CD14-positive monocyte (primary cell): ENCODE measurements around the gene C1orf74. TPM values are rescaled to one million over a fixed set of nuclear protein-coding genes. Genes with fewer than 3 reads are reported as not detected.

Experiments
- DNase-seq, 3 donors: peaks; one replicate each; pipeline ENCODE4 v3.0.0-alpha.2; 2011 to 2022
- H2AFZ ChIP-seq: 2 replicates; pipeline ENCODE4 v1.6.0; 2012; ENCODE audit warnings: mild to moderate bottlenecking, low read depth, low read length, inconsistent platforms; ENCODE audit not compliant: insufficient read depth, poor library complexity, severe bottlenecking
- H3K27ac ChIP-seq, 2 donors: 1 replicate in 1 of 2; 2 replicates in 1 of 2; pipeline ENCODE4 v1.5.1; 2012 to 2013; ENCODE audit warnings: low read length in 2 of 2, control low read depth in 1 of 2, inconsistent platforms in 1 of 2, low read depth in 1 of 2, mild to moderate bottlenecking in 1 of 2
- H3K27me3 ChIP-seq, 2 donors: one replicate each; pipeline versions ENCODE4 v1.6.0 to v1.6.1; 2011 to 2013; ENCODE audit warnings: low read length in 2 of 2; ENCODE audit not compliant: control insufficient read depth in 2 of 2, insufficient read depth in 2 of 2
- H3K36me3 ChIP-seq, 2 donors: replicated peaks in 1 of 2; 1 replicate in 1 of 2; 2 replicates in 1 of 2; pipeline versions ENCODE4 v1.5.1 to v1.6.1; 2012 to 2013; ENCODE audit warnings: low read length in 2 of 2, control low read depth in 1 of 2, inconsistent platforms in 1 of 2, mild to moderate bottlenecking in 1 of 2; ENCODE audit not compliant: insufficient read depth in 2 of 2, control insufficient read depth in 1 of 2
- H3K4me1 ChIP-seq, 2 donors: 1 replicate in 1 of 2; 2 replicates in 1 of 2; pipeline versions ENCODE4 v1.5.1 to v1.6.1; 2012 to 2013; ENCODE audit warnings: low read length in 2 of 2, control low read depth in 1 of 2, inconsistent platforms in 1 of 2, mild to moderate bottlenecking in 1 of 2, moderate library complexity in 1 of 2; ENCODE audit not compliant: insufficient read depth in 2 of 2, control insufficient read depth in 1 of 2
- H3K4me2 ChIP-seq: replicated peaks from 2 replicates; pipeline ENCODE3; 2012; ENCODE audit warnings: low read length, moderate library complexity, mild to moderate bottlenecking; ENCODE audit not compliant: poor library complexity, severe bottlenecking; ENCODE audit errors: extremely low read depth
- H3K4me3 ChIP-seq, 3 experiments: fragments of 200-600 bp in 1 of 3; sonication (generic) in 1 of 3; replicated peaks in 1 of 3; 1 replicate in 2 of 3; 2 replicates in 1 of 3; pipeline ENCODE4 v1.5.1; 2011 to 2013; ENCODE audit warnings: low read length in 3 of 3, mild to moderate bottlenecking in 3 of 3, control low read depth in 2 of 3, low read depth in 2 of 3, inconsistent platforms in 1 of 3, moderate library complexity in 1 of 3
- H3K79me2 ChIP-seq: 2 replicates; pipeline ENCODE4 v1.6.0; 2012; ENCODE audit warnings: mild to moderate bottlenecking, control low read depth, inconsistent platforms, low read length, moderate library complexity; ENCODE audit not compliant: insufficient read depth
- H3K9ac ChIP-seq: 2 replicates; pipeline ENCODE4 v1.6.0; 2017; ENCODE audit warnings: low read length, mild to moderate bottlenecking; ENCODE audit not compliant: insufficient read depth, poor library complexity, severe bottlenecking
- H3K9me3 ChIP-seq, 2 donors: replicated peaks in 1 of 2; 1 replicate in 1 of 2; 2 replicates in 1 of 2; pipeline versions ENCODE4 v1.5.1 to v1.6.1; 2012 to 2013; ENCODE audit warnings: low read length in 2 of 2, control low read depth in 1 of 2; ENCODE audit not compliant: control insufficient read depth in 1 of 2, insufficient read depth in 1 of 2
- H4K20me1 ChIP-seq: 2 replicates; pipeline ENCODE4 v1.6.0; 2012; ENCODE audit warnings: mild to moderate bottlenecking, low read length, control low read depth, moderate library complexity; ENCODE audit not compliant: insufficient read depth
- H3K27ac Mint-ChIP-seq, 7 donors: one replicate each; pipeline ENCODE4 v1.8.0; 2020; ENCODE audit warnings: mild to moderate bottlenecking in 7 of 7, mixed read lengths in 7 of 7, moderate library complexity in 6 of 7, inconsistent platforms in 2 of 7
- H3K27me3 Mint-ChIP-seq, 3 donors: one replicate each; pipeline ENCODE4 v1.8.0; 2021 to 2022; ENCODE audit warnings: low read depth in 3 of 3, mild to moderate bottlenecking in 3 of 3, mixed read lengths in 3 of 3, moderate library complexity in 3 of 3, inconsistent platforms in 1 of 3
- H3K36me3 Mint-ChIP-seq, 2 donors: one replicate each; pipeline ENCODE4 v1.8.0; 2020; ENCODE audit warnings: mixed read lengths in 2 of 2, inconsistent platforms in 1 of 2, mild to moderate bottlenecking in 1 of 2
- H3K4me1 Mint-ChIP-seq: one replicate; pipeline ENCODE4 v1.8.0; 2020; ENCODE audit warnings: mild to moderate bottlenecking, mixed read lengths
- H3K4me3 Mint-ChIP-seq, 2 donors: one replicate each; pipeline ENCODE4 v1.8.0; 2020; ENCODE audit warnings: mild to moderate bottlenecking in 2 of 2, mixed read lengths in 2 of 2, moderate library complexity in 1 of 2
- H3K9me3 Mint-ChIP-seq, 7 donors: one replicate each; pipeline ENCODE4 v1.8.0; 2020 to 2022; ENCODE audit warnings: mixed read lengths in 7 of 7, mild to moderate bottlenecking in 6 of 7, moderate library complexity in 6 of 7, inconsistent platforms in 2 of 7
- CTCF ChIP-seq: fragments of 200-600 bp; IDR thresholded peaks from one replicate; pipeline ENCODE4 v1.8.0; 2022; ENCODE audit warnings: antibody characterized with exemption, mild to moderate bottlenecking
- WGBS: methylation state at CpG from one replicate; pipeline ENCODE4 v1.1.5; 2013; ENCODE audit warnings: missing lambda C conversion rate; ENCODE audit not compliant: insufficient coverage; 5-methylcytosine and 5-hydroxymethylcytosine counted together
- intact Hi-C, 2 donors: fragments of 100-400 bp; cut with micrococcal nuclease; formaldehyde crosslinking; loops; one replicate each; pipeline versions ENCODE4 v1.15.0 to v1.15.1; 2023
- polyA plus RNA-seq, 3 donors: library from polyadenylated mRNA; depleted of rRNA in 1 of 3; unstranded in 2 of 3; stranded (reverse) in 1 of 3; fragments of 300-500 nt in 2 of 3; fragments of >200 nt in 1 of 3; fragmentation: Illumina TruSeq in 2 of 3; gene quantifications; 1 replicate in 2 of 3; 2 replicates in 1 of 3; pipeline ENCODE4 v1.2.3, GENCODE V29; 2012 to 2021

The C1orf74 gene
- polyA plus RNA-seq, 3 donors, result 0.07 to 0.47 (median 0.19) TPM

DNA sequence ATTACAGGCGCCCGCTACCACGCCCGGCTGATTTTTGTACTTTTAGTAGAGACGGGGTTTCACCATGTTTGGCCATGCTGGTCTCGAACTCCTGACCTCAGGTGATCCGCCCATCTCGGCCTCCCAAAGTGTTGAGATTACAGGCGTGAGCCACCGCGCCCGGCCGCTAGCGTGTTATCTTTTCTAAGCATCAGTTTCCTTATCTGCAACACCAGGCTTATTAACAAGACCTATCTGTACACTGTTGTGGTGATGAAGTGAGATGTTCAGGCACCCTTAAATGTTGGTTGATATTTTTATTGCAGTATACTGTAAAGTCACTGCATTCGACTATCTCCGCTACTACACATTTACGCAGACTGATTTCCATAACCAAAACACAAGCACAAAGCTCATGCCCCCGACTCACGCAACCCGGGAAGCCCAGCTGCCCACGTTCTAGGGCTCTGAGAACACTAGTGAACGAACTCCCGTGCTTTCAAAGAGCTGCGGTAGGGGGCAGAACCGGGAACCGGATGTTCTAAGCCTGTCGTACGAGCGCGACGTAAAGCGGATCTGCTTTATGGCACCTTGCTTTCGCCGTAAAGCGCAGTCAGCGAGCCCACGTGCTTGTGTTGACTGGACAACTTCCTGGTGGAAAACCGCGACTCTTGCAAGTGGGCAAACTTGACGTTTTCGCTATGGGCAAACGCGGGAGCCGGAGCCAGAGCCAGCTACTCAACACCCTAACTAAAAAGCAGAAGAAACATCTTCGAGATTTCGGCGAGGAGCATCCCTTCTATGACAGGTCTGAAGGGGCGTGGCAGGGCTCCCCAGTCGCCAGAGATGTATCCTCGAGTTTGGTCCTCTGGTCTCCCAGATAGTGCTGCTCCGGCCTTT, 43.3 kb upstream of the C1orf74 start, which contains the start of gene UTP25:
Gene UTP25 (plus strand): TSS at position 589 of the 879 bp plus-strand sequence. CDS start 92 bp downstream, at position 681.
- DNase-seq, result peak; percentile 97 to 99 (median 99)
- H3K27me3 Mint-ChIP-seq, result peaks cover 0 to 5% (median 5%) of the 10 kb centered on the region in 3 donors
- H3K27ac ChIP-seq, result peak within 1 kb of the TSS; percentile 79 to 88
- peak within 1 kb of the TSS; percentile 56 to 91 (median 86) for H3K4me3 ChIP-seq
- H3K9ac ChIP-seq, result peak within 1 kb of the TSS; percentile 66
- peak within 1 kb of the TSS; percentile 85 for H2AFZ ChIP-seq
- 16% methylated on average over 42 of the region's 51 CpGs for WGBS
- no peaks in the 10 kb centered on the region for H3K9me3 ChIP-seq
- peak within 1 kb of the TSS; percentile 87 to 97 (median 96) for H3K27ac Mint-ChIP-seq
- peak; percentile 71 for TF ChIP-seq CTCF
- peaks cover 0 to 4% (median 0%) of the 10 kb centered on the region in 7 donors for H3K9me3 Mint-ChIP-seq
- peaks cover 15 to 19% of the 10 kb centered on the region in 2 donors for H3K4me1 ChIP-seq
- intact Hi-C loops, result no loop called here
- H3K4me2 ChIP-seq, result peak within 1 kb of the TSS; percentile 92
- H3K27me3 ChIP-seq, result peaks cover 0 to 2% of the 10 kb centered on the region in 2 donors
- H3K36me3 ChIP-seq, result peaks cover 16 to 27% of the 10 kb centered on the region in 2 donors
- H3K4me1 Mint-ChIP-seq, result peaks cover 17% of the 10 kb centered on the region
- peak within 1 kb of the TSS; percentile 88 to 96 for H3K4me3 Mint-ChIP-seq
- no peaks in the 10 kb centered on the region for H4K20me1 ChIP-seq
- peaks cover 4% of the 10 kb centered on the region for H3K79me2 ChIP-seq
- peaks cover 18 to 28% of the 10 kb centered on the region in 2 donors for H3K36me3 Mint-ChIP-seq

GRCh38 chr1:209825591-209826434, 41.5 kb upstream of the C1orf74 start:
- Histone ChIP-seq H3K79me2 (peaks cover 4% of the 10 kb centered on the region), H3K27ac (no peak overlapping the region), H4K20me1 (no peaks in the 10 kb centered on the region), H3K9ac (no peak overlapping the region), H3K36me3 (peaks cover under 1 to 9% of the 10 kb centered on the region in 2 donors), H2AFZ (peak overlapping the region; percentile 39), H3K4me1 (peaks cover 15 to 19% of the 10 kb centered on the region in 2 donors), H3K27me3 (peaks cover 0 to 2% of the 10 kb centered on the region in 2 donors), H3K4me3 (no peak overlapping the region), H3K9me3 (no peaks in the 10 kb centered on the region), H3K4me2 (no peak overlapping the region)
- no peak overlapping the region for H3K4me3 Mint-ChIP-seq
- no peak for TF ChIP-seq CTCF
- 93% methylated on average over 2 of the region's 11 CpGs for WGBS
- intact Hi-C loops, result no loop called here
- H3K27me3 Mint-ChIP-seq, result peaks cover 0 to 16% (median 5%) of the 10 kb centered on the region in 3 donors
- H3K36me3 Mint-ChIP-seq, result peaks cover 4 to 11% of the 10 kb centered on the region in 2 donors
- H3K9me3 Mint-ChIP-seq, result peaks cover 0 to 4% (median 0%) of the 10 kb centered on the region in 7 donors
- no peak overlapping the region for H3K27ac Mint-ChIP-seq
- H3K4me1 Mint-ChIP-seq, result peaks cover 18% of the 10 kb centered on the region
- DNase-seq, result no peak
